ENCODE data around the gene PDXP. TPM values are rescaled to one million over a fixed set of nuclear protein-coding genes. Genes with fewer than 3 reads are reported as not detected.
A peak's percentile ranks its signal among the peaks of the same experiment; 100 is the strongest.

The PDXP gene
- total RNA-seq, 2 experiments from 2014 or later = 1.5 TPM

DNA sequence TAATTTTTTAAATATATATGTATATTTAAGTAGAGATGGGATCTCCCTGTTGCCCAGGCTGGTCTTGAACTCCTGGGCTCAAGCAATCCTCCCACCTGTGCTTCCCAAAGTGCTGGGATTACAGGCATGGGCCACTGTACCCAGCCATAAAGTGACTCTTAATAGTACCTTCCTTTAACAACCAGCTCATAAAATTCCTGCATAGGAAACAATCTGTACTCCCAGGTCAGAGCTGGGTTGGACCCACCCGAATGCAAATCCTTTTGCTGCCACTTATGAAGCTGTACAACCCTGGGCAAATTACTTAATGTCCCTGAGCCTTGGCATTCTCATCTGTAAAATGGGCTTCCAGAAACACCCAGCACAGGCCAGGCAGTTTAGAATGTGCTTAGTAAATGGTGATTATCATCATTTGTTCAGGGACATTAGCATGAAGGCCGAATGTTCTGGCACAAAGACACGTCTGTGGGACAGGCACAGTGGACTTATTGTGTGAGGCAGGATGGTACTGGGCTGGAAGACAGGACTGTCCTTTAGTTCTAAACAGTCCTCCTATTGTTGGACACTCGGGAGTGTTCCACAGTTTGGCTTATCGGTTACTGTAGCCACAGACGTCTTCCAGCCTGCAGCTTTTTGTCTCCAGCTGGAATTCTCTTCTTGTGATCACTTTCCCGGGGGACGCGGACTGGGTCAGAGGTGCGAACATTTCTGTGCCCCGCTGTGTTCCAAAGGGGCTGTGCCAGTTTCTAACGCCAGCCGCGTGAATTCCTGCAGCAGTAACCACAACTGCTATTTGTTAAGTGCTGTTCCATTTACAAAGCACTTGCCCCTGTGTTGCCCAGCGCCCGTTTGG lies 6.0 kb downstream of the PDXP start:
- Mint-ChIP-seq H3K9me3 (no peaks in the 10 kb centered on the region), H3K36me3 (ENCODE audit: low read depth) (peaks cover 8% of the 10 kb centered on the region), H3K27ac (no peak overlapping the region), H3K4me1 (ENCODE audit: low read depth) (peaks cover 33% of the 10 kb centered on the region), H3K27me3 (no peaks in the 10 kb centered on the region), H3K4me3 (no peak overlapping the region)
- Histone ChIP-seq H3K4me3 (ENCODE audit: low read length) (no peak overlapping the region), H3K9me3 (ENCODE audit: control insufficient read depth in 1 of 2, insufficient read depth in 1 of 2, low read length in 2 of 2) (no peaks in the 10 kb centered on the region), H3K36me3 (ENCODE audit: insufficient read depth, low read length) (peaks cover 17% of the 10 kb centered on the region), H3K4me1 (ENCODE audit: insufficient read depth, low read length) (peaks cover 22% of the 10 kb centered on the region), H3K27me3 (ENCODE audit: control insufficient read depth in 1 of 2, insufficient read depth in 2 of 2, low read length in 2 of 2) (no peaks in the 10 kb centered on the region), H3K27ac (ENCODE audit: low read depth in 1 of 2, low read length in 2 of 2) (no peak overlapping the region)
- ChIA-PET CTCF (interaction anchor here (1.3 kb wide), 1 partner anchor 21 kb away, joined by 3 read pairs; no protein-coding TSS in a partner anchor), POLR2A (interaction anchor here (1.5 to 9.8 kb wide), 2 partner anchors 9 to 37 kb away, joined by 4 to 256 read pairs; partner anchors contain the start of gene LGALS1)
- intact Hi-C loops (cut with DNase I, micrococcal nuclease) = no loop called here
- TF ChIP-seq, protein P1, sequence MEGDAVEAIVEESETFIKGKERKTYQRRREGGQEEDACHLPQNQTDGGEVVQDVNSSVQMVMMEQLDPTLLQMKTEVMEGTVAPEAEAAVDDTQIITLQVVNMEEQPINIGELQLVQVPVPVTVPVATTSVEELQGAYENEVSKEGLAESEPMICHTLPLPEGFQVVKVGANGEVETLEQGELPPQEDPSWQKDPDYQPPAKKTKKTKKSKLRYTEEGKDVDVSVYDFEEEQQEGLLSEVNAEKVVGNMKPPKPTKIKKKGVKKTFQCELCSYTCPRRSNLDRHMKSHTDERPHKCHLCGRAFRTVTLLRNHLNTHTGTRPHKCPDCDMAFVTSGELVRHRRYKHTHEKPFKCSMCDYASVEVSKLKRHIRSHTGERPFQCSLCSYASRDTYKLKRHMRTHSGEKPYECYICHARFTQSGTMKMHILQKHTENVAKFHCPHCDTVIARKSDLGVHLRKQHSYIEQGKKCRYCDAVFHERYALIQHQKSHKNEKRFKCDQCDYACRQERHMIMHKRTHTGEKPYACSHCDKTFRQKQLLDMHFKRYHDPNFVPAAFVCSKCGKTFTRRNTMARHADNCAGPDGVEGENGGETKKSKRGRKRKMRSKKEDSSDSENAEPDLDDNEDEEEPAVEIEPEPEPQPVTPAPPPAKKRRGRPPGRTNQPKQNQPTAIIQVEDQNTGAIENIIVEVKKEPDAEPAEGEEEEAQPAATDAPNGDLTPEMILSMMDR (IDR thresholded peaks at IDR 0.05) = no peak
- ATAC-seq (ENCODE audit: poor library complexity) (no peak), DNase-seq (no peak)

DNA sequence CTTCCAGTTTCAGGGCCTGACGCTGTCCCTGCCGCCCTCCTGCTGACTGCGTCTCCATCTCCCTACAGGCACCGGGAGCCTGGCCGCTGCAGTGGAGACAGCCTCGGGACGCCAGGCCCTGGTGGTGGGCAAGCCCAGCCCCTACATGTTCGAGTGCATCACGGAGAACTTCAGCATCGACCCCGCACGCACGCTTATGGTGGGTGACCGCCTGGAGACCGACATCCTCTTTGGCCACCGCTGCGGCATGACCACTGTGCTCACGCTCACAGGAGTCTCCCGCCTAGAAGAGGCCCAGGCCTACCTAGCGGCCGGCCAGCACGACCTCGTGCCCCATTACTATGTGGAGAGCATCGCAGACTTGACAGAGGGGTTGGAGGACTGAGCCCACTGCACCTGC lies 7.0 kb downstream of the PDXP start:
- H3K36me3 ChIP-seq (ENCODE audit: insufficient read depth, low read length) = peaks cover 17% of the 10 kb centered on the region
- intact Hi-C loops (cut with DNase I, micrococcal nuclease) = no loop called here
- H3K27ac Mint-ChIP-seq = no peak overlapping the region
- DNase-seq = no peak
- TF ChIP-seq, protein P1 (IDR thresholded peaks at IDR 0.05) = no peak
- H3K9me3 ChIP-seq (ENCODE audit: control insufficient read depth in 1 of 2, insufficient read depth in 1 of 2, low read length in 2 of 2) = no peaks in the 10 kb centered on the region
- H3K27me3 Mint-ChIP-seq = no peaks in the 10 kb centered on the region
- POLR2A ChIA-PET = interaction anchor here (9.8 kb wide), 1 partner anchor 8 kb away, joined by 256 read pairs; the partner anchor contains the start of gene LGALS1
- peaks cover 26% of the 10 kb centered on the region for H3K4me1 Mint-ChIP-seq (ENCODE audit: low read depth)
- H3K9me3 Mint-ChIP-seq = no peaks in the 10 kb centered on the region
- peaks cover 12% of the 10 kb centered on the region for H3K4me1 ChIP-seq (ENCODE audit: insufficient read depth, low read length)
- H3K4me3 Mint-ChIP-seq = no peak overlapping the region
- H3K4me3 ChIP-seq (ENCODE audit: low read length) = no peak overlapping the region
- no peak overlapping the region for H3K27ac ChIP-seq (ENCODE audit: low read depth in 1 of 2, low read length in 2 of 2)
- no peaks in the 10 kb centered on the region for H3K27me3 ChIP-seq (ENCODE audit: control insufficient read depth in 1 of 2, insufficient read depth in 2 of 2, low read length in 2 of 2)
- ATAC-seq (ENCODE audit: poor library complexity) = no peak
- CTCF ChIA-PET = no interaction called here
- peaks cover 8% of the 10 kb centered on the region for H3K36me3 Mint-ChIP-seq (ENCODE audit: low read depth)

DNA sequence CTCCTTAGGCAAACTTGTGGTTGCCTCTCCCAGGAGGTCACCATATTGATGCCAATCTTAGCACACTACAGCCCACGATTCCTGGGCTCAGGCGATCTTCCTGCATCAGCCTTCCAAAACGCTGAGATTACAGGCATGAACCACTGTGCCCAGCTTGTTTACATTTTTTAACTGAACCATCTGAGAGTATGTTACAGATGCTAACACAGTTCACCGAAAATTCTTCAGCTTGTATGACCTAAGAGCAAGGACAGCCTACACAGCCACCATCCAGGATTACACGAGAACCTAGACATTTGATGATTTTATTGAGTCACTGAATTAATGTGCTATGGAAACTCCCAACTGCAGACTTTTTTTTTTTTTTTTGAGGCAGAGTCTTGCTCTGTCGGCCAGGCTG lies 11.1 kb downstream of the PDXP start:
- Mint-ChIP-seq H3K4me1 (ENCODE audit: low read depth) (peaks cover 39% of the 10 kb centered on the region), H3K9me3 (no peaks in the 10 kb centered on the region), H3K27me3 (no peaks in the 10 kb centered on the region), H3K27ac (peak overlapping the region; percentile 74), H3K4me3 (no peak overlapping the region), H3K36me3 (ENCODE audit: low read depth) (peaks cover 8% of the 10 kb centered on the region)
- Histone ChIP-seq H3K9me3 (ENCODE audit: control insufficient read depth in 1 of 2, insufficient read depth in 1 of 2, low read length in 2 of 2) (no peaks in the 10 kb centered on the region), H3K27me3 (ENCODE audit: control insufficient read depth in 1 of 2, insufficient read depth in 2 of 2, low read length in 2 of 2) (no peaks in the 10 kb centered on the region), H3K4me3 (ENCODE audit: low read length) (no peak overlapping the region), H3K27ac (ENCODE audit: low read depth in 1 of 2, low read length in 2 of 2) (no peak overlapping the region), H3K4me1 (ENCODE audit: insufficient read depth, low read length) (peaks cover 38% of the 10 kb centered on the region), H3K36me3 (ENCODE audit: insufficient read depth, low read length) (peaks cover 15% of the 10 kb centered on the region)
- TF ChIP-seq, protein P1 (IDR thresholded peaks at IDR 0.05) = no peak
- POLR2A ChIA-PET = interaction anchor here (0.6 to 10.5 kb wide), 3 partner anchors 8 to 27 kb away, joined by 3 to 256 read pairs (median 5); partner anchors contain the start of gene PDXP
- intact Hi-C loops (cut with DNase I, micrococcal nuclease) = no loop called here
- ATAC-seq (ENCODE audit: poor library complexity) (no peak), DNase-seq (no peak)
- CTCF ChIA-PET = interaction anchor here (1.7 kb wide), 1 partner anchor 9 kb away, joined by 4 read pairs; no protein-coding TSS in a partner anchor
